Activated CD4-positive, CD25-positive, alpha-beta regulatory T cell treated with anti-CD3 and anti-CD28 coated beads, Interleukin-2, amount 50 U/mL, for 16 hours (primary cell): ENCODE measurements around the gene ZNF837.

ENCODE experiments used
- DNase-seq: peaks from one replicate; pipeline ENCODE4 v3.0.0-alpha.2; 2020; ENCODE audit warnings: low read depth, low spot score

Gene ZNF837

GRCh38 chr19:58319241-58319640, 61.6 kb downstream of the ZNF837 start:
- DNase-seq: no peak

DNA sequence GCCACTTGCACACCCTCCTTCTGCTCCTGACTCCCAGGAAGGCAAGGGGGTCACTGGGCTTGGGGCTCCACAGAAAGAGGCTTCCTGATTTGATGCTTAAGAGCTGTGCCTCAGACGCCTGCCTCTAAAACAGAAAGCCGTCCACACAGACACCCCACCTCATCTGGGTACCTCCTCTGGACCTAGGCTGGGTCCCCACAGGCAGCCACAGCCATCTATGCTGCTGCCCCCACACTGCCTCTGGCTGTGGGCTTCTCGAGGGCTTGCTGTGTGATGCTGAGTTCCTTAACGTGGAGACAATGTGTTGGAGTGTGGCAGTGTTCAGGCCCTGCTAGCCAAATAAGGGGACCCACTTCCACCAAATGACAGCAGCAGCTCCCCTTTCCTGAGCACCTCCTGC, 62.5 kb downstream of the ZNF837 start:
- no peak for DNase-seq
